ENCODE results near the gene MAMLD1.

The MAMLD1 gene

DNA sequence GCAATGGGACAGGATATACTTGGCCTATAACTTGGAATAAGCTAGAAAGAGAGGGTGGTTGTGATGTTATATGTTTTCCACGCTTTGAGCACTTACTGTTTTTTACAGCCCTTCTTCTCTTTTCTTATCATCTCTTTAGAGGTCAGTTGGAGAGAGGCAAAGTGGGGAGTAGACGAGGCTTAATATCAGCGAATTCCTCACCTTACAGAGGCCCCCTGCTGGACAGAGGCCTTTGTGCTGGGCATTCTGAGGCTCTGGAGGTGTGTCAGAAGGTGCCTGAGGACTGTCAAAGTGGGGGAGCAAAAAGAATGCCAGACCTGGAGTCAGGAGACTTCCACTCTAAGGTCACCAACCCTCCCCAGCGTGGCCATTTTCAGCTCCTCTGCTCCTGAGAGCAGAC lies 42.5 kb downstream of the MAMLD1 start:
- no peak for DNase-seq (ENCODE audit: low read depth in 2 of 2)

DNA sequence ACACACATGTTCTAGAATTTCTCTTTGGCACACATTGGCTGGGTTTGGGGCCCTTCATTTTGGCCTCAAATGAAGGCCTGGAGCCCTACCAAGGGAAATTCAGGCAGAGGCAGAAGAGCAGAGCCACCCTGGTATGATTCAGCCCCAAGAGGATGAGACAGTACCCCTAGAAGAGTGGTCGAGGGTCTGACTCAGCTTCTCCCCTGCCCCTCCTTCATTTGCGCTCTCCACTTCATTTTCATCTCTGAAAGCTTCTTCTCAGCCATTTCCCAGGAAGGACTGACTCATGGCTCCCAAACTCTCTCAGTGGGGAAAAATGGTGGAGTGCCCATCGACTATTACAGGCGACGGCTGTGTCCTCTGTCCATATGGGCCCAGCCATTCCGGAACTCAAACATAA lies 43.5 kb downstream of the MAMLD1 start:
- DNase-seq (ENCODE audit: low read depth in 2 of 2): no peak

DNA sequence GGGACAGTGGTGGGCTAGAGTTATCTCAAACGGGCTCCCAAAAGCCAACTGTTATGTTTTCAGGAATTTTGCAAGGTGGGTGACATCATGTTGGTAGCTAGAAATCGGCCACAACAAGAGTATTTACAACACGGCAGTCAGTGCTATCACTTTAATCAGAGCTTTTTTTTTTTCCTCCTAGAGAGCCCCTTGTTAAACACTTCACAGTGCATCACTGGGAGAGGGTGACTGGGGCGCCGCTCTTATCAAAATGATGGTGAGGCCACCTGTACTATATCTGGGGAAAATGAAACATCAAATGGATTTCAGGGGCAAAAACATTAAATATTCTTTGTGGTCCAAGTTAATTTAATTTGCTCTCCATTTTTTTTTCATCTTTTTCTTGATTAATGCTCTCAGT lies 44.9 kb downstream of the MAMLD1 start:
- DNase-seq (ENCODE audit: low read depth in 2 of 2): no peak

DNA sequence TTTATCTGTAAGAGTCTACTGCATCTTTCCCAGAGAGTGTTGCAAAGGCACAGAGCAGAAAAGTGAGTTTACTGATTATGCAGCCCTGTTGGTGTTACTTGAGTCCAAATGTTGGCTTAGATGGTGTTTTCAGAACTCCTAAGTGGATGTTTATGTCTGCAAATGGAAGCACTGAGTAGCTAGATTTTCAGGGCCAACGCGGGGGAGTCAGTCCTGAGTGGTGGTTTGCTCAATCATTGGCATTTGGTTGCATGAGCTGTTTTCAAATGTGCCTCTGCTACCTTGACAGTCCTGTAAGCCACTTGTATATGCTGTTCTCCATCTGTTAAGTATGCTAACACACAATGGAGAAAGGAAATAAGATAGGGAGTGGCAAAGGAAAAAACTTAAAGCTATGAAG lies 45.4 kb downstream of the MAMLD1 start:
- no peak for DNase-seq (ENCODE audit: low read depth in 2 of 2)

- DNase-seq (ENCODE audit: low read depth in 2 of 2): no peak
Observed at GRCh38 chrX:150409486-150409885, 46.4 kb downstream of the MAMLD1 start.

DNA sequence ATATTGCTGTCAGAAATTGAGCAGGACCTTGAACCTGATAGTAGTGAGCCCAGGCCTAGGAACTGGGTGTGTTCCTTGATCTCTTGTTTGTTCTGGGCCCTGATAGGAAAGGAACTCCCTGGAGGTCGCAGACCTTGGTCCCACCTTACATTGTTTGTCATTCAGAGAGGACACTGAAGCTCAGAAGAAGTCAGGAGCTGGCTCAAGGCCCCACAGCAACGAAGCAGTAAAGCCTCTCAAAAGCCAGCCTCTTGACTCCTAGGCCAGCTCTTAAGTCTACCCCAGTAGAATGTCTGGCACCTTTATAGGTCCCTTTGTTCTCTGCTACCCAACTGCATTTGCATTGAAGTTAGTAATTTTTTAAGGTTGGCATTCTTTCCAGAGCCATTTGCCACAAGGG lies 46.8 kb downstream of the MAMLD1 start:
- no peak for DNase-seq (ENCODE audit: low read depth in 2 of 2)

GRCh38 chrX:150410513-150410912 lies 47.4 kb downstream of the MAMLD1 start:
- no peak for DNase-seq (ENCODE audit: low read depth in 2 of 2)

DNA sequence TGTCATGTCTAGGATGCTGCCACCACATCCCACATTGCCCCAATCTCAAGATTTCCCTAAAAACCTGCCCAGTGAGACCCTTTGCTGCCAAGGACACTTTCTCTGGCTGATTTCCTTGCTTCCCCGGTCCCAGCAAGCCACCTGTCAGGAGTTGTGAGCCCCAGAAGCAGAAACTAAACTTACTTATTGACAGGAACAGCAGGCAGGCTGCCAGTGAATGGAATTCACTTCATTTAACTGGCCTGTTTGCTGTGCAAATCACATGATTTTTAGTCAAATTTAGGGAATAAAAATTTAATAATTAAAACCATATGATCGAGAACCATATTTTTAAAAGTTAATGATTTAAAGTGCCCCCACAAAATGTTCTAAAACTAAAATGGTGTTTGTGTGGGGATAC lies 48.5 kb downstream of the MAMLD1 start:
- no peak for DNase-seq (ENCODE audit: low read depth in 2 of 2)

GRCh38 chrX:150414228-150414627 lies 51.1 kb downstream of the MAMLD1 start:
- no peak for DNase-seq (ENCODE audit: low read depth in 2 of 2)

DNA sequence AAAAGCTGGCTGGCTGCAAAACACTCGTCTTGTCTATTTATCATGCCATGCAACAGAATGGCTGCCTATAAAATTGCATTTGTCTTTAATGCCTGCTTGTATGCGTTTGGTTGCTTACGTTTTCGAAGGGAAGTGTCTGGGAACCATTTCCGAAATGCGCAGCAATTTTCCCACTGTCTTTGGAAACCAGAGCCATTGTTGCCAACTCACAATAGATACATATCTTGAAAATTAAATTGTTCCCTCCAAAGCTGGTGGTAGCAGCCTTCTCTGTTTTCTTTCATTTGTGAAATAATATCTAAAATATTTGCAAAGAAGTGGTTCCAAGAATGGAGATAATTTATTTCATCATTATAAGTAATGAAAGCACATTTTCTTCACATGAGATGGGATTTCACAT lies 53.4 kb downstream of the MAMLD1 start:
- no peak for DNase-seq (ENCODE audit: low read depth in 2 of 2)

- DNase-seq (ENCODE audit: low read depth in 2 of 2): no peak
Observed at GRCh38 chrX:150421816-150422215, 58.7 kb downstream of the MAMLD1 start.

GRCh38 chrX:150429594-150429993 lies 66.5 kb downstream of the MAMLD1 start:
- DNase-seq (ENCODE audit: low read depth in 2 of 2): no peak

DNA sequence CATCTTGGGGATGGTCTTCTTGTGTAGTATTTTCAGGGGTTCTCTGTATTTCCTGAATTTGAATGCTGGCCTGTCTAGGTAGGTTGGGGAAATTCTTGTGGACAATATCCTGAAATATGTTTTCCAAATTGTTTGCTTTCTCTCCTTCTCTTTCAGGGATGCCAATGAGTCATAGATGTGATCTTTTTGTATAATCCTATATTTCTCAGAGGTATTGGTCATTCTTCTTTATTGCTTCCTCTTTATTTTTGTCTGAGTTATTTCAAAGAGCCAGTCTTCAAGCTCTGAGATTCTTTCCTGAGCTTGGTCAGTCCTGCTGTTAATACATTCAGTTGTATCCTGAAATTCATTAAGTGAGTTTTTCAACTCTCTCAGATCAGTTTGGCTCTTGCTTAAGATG lies 73.1 kb downstream of the MAMLD1 start:
- DNase-seq (ENCODE audit: low read depth in 2 of 2): no peak

DNA sequence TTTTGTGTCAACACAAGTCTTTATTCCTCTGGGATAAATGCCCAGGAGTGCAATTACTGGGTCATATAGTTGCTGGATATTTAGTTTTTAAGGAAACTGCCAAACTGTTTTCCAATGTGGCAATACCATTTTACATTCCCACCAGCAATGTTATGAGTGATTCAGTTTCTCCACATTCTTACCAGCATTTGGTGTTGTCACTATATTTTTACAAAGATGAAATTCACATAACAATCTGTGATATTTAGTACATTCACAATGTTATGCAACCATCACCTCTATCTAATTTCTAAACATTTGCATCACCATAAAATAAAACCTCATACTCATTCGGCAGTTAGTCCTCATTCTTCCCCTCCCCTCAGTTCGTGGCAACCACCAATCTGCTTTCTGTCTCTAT lies 75.0 kb downstream of the MAMLD1 start:
- no peak for DNase-seq (ENCODE audit: low read depth in 2 of 2)

- no peak for DNase-seq (ENCODE audit: low read depth in 2 of 2)
Observed at GRCh38 chrX:150446151-150446550, 83.0 kb downstream of the MAMLD1 start.

DNA sequence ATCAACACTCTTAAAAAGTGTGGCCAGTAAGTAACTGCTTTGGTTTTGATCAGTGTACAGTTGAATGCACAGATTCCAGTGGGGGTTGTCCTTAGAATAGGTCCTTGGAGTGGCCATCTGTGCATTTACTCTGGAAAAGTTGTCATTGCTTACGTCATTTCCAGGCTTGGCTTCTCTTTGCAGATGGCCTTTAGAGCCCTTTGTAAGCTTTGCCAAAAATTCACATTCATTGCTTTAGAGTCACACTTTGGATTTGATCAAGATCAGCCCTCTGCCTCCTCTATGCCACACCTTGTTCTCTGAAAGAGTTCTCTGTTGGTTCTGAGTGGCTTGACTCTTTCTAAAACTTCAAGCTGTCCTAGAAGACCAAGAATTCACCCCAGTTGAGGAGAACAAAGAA lies 83.9 kb downstream of the MAMLD1 start:
- DNase-seq (ENCODE audit: low read depth in 2 of 2): no peak

DNA sequence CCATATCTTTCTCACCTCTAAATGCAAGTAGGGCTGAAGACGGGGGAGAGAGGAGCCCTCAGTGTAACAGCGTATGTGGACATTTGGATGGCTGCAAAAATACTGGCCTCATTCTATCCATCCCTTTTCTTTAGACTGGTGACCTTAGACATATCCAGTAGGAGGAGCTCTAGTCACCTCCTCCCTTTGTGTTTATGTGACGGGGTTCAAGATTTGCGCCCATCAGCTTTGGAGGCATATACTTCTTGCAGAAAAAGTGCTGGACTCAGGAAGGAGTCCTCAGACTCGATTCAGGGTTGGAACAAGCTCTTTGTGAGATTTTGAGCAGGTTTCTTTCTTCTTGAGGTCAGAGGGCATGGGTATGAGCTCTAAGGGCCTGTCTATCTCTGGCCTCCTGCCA lies 86.2 kb downstream of the MAMLD1 start:
- no peak for DNase-seq (ENCODE audit: low read depth in 2 of 2)

DNA sequence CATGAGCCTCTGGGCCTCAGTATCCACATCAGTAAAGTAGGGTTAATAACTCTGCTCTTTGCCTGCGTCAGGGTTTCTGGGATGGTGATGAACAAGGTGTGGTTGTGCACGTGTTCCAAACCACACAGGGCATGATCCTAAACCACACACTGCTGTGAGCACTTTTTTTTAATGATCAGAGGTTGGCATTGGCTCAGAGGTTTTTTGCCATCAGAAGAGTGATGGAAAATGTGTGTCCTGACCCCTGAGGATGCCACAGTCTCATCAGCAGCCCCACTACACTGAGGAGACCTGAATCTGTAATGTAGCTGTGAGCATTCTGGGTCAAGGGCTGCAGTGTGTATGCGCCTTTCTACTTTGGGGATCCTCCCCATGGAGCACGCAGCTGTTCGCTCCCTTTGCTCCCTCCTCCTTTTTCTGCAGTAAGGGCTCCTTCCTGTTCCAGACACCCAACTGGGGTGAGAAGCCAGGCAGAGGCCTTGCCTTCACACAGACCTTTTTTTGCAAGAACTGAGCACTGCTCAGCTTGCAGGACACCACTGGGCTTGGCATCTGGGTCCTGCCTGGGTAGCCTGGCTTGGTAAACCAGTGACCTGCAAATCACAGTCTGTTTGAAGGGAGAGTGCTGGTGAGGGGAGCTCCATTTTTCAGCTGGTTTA lies 87.5 kb downstream of the MAMLD1 start:
- no peak for DNase-seq (ENCODE audit: low read depth in 2 of 2)

DNA sequence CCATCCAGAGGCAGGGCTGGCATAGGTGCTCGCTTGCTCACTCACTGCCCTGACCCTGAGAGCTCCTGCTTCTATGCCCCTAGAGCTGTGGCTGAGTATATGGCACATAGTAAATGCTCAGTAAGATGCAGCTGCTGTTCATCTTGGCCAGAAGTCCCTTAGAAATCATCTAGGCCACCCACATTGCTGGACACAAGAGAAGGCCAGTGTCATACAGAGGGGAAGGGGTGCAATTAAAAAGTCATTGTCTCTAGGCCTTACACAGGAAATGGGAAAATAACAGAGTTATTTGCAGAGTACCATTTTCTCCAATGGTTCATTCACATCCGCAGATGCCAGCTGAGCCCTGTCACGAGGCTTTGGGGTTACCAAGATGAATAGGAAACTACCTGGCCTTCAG lies 88.8 kb downstream of the MAMLD1 start:
- DNase-seq (ENCODE audit: low read depth in 2 of 2): no peak

- DNase-seq (ENCODE audit: low read depth in 2 of 2): no peak
Observed at GRCh38 chrX:150454083-150454482, 91.0 kb downstream of the MAMLD1 start.

GRCh38 chrX:150454508-150455214 lies 91.5 kb downstream of the MAMLD1 start:
- no peak for DNase-seq (ENCODE audit: low read depth in 2 of 2)

- no peak for DNase-seq (ENCODE audit: low read depth in 2 of 2)
Observed at GRCh38 chrX:150455215-150455608, 92.1 kb downstream of the MAMLD1 start.

DNA sequence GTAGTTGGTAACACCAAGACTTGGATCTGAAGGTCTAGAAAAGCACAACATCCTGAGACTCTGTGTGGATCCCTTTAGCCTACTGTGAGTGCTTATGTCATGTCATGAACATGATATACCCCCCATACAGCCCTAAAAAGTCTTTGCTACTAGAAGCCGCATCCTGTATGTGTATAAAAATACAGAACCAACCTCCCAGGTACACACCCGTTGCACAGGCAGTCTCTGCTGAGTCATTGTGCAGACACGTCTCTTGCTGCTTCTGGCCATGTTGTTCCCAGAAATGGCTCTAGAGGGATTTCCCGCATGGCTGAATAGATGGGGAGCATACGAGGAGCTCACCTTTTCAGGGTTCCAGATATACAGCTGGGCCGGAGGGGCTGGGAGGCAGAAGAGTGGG lies 93.3 kb downstream of the MAMLD1 start:
- no peak for DNase-seq (ENCODE audit: low read depth in 2 of 2)

DNA sequence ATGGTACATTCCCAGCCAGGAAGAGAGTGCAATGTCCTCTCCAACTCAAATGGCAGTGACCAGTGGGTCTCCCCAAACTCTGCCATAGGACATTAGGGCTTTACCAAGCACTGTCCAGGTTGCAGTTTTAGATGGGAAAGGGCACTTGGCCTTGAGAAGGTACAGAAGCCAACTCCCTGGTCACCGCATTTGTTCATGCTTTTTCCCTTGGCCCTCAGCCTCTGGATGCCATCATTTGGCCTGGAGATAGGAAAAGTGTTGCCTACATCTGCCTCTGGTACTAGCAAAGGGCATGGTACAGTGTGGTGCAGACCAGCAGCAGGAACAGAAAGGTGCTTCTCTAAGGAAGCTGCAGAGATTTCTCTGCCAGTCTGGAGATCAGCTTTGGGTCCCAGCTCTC lies 93.8 kb downstream of the MAMLD1 start:
- DNase-seq (ENCODE audit: low read depth in 2 of 2): no peak
